Activated T-cell treated with anti-CD3 and anti-CD28 coated beads for 4 hours (primary cell): ENCODE results near the gene HERC4.
"Not testable (repeated sequence)": the region's sequence is repeated elsewhere in the genome, so short reads cannot be mapped to it uniquely, and the experiment has no call there.

ENCODE experiments used
- DNase-seq: peaks from one replicate; pipeline ENCODE4 v3.0.0-alpha.2; 2020

HERC4 gene

GRCh38 chr10:67936416-67936815, 138.7 kb downstream of the HERC4 start:
- no peak for DNase-seq

DNA sequence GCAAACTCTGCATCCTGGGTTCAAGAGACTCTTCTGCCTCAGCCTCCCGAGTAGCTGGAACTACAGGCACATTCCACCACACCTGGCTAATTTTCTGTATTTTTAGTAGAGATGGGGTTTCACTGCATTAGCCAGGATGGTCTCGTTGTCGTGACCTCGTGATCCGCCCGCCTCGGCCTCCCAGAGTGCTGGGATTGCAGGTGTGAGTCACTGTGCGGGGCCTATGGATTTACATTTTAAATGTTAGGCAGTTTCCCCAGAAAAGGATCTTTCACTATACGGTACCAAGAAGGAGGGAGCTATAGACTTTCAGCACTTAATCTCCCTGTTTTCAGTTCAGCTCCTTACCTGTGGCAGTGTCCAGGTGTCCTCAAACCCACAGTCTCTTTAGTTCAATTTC, 139.9 kb downstream of the HERC4 start:
- DNase-seq, result no peak

- DNase-seq, result no peak
These were observed 140.7 kb downstream of the HERC4 start for GRCh38 chr10:67934336-67934735.

- DNase-seq, result no peak
These were observed 141.9 kb downstream of the HERC4 start for GRCh38 chr10:67933199-67933598.

GRCh38 chr10:67926951-67927350, 148.1 kb downstream of the HERC4 start:
- DNase-seq, result no peak

- DNase-seq, result no peak
These were observed 149.6 kb downstream of the HERC4 start for GRCh38 chr10:67925449-67926005.

GRCh38 chr10:67924136-67924535, 150.9 kb downstream of the HERC4 start:
- DNase-seq, result no peak

DNA sequence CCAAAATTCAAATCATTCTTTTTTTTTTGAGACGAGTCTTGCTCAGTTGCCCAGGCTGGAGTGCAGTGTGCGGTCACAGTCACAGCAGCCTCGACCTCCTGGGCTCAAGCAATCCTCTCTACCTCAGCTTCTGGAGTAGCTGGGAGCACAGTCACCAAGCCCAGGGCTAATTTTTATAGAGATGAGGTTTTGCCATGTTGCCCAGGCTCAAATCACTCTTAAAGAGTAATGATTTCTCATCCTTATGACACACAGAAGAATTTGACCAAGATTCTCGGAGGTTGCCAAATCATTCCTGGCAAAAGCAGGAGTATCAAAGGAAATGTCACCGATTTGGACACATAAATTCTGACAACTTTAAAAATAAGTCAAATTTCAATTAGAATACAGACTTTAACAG, 151.5 kb downstream of the HERC4 start:
- DNase-seq, result no peak

- no peak for DNase-seq
These were observed 154.0 kb downstream of the HERC4 start for GRCh38 chr10:67921065-67921464.

DNA sequence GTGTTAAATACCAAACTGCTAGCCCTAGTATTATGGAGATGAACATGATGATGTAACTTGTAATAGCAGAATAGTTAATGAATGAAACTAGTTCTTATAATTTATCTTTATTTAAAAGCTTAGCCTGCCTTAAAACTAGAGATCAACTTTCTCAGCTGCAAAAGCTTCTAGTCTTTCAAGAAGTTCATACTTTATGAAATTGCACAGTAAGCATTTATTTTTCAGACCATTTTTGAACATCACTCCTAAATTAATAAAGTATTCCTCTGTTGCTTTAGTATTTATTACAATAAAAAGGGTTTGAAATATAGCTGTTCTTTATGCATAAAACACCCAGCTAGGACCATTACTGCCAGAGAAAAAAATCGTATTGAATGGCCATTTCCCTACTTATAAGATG, 157.4 kb downstream of the HERC4 start:
- DNase-seq, result no peak

GRCh38 chr10:67917169-67917568, 157.9 kb downstream of the HERC4 start:
- no peak for DNase-seq

GRCh38 chr10:67914777-67915340, 160.2 kb downstream of the HERC4 start:
- DNase-seq, result no peak

DNA sequence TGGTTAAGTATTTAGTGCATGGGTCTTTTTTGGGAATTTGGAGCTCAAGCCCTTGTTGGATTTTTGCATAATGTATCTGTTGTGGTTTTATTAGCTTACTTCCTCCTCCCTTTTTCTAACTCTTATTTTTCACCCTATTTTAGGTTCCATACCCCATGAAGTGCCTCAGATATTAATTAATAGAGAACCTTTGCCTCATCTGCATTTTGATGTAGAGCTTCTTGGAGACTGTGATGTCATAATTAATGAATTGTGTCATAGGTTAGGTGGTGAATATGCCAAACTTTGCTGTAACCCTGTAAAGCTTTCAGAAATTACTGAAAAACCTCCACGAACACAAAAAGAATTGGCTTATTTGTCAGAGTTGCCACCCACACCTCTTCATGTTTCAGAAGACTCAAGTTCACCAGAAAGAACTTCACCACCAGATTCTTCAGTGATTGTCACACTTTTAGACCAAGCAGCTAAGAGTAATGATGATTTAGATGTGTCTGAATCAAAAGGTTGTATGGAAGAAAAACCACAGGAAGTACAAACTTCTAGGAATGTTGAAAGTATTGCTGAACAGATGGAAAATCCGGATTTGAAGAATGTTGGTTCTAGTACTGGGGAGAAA, 162.6 kb downstream of the HERC4 start:
- no peak for DNase-seq

- no peak for DNase-seq
These were observed 171.5 kb downstream of the HERC4 start for GRCh38 chr10:67903581-67903980.

DNA sequence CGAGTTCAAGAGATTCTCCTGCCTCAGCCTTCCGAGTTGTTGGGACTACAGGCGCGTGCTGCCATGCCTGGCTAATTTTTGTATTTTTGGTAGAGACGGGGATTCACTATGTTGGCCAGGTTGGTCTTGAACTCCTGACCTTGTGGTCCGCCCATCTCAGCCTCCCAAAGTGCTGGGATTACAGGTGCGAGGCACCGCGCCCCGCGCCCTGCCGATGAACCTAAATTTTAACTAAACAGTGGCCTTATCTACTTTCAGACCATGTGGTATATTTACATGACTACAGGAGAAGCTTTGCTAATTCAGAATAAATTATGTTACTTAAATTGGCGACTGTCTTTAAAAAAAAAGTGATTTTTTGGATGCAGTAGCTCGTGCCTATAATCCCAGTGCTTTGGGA, 181.4 kb downstream of the HERC4 start:
- no peak for DNase-seq

DNA sequence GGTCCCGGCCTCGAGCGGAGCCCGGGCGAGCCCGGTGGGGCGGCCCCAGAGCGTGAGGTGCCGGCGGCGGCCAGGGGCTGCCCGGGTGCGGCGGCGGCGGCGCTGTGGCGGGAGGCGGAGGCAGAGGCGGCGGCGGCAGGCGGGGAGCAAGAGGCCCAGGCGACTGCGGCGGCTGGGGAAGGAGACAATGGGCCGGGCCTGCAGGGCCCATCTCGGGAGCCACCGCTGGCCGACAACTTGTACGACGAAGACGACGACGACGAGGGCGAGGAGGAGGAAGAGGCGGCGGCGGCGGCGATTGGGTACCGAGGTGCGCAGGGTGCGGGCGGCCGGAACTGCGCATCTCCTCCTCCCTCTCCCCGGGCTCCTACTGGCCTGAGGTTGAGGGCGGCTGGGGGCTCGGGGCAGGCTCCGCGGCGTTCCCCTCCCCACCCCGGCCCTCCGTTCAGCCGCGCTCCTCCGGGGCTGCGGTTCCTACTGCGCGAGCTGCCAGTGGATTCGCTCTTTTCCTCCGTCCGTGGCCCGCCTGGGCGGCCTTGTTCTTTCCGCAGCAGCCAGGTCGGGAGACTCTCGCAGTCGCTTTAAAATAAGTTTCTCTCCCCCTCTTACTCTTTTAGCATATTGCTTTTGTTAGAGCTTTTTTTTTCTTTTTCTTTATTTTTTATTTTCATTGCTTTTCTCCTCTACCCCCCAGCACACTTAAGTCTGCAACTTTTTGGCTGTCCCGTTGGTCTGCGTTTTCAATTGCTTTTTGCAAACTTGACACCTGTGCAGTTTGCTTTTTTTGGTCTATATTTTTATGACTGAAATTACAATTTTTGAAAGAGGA, 190.0 kb downstream of the HERC4 start:
- DNase-seq, result peak; percentile 50

GRCh38 chr10:67884313-67884841, 190.7 kb downstream of the HERC4 start, which contains the start of gene SIRT1:
SIRT1 (plus strand) TSS chr10:67884656; CDS start chr10:67884722, 66 bp downstream.
- peak; percentile 96 for DNase-seq

- no peak for DNase-seq
These were observed 191.3 kb downstream of the HERC4 start for GRCh38 chr10:67883710-67884312.

DNA sequence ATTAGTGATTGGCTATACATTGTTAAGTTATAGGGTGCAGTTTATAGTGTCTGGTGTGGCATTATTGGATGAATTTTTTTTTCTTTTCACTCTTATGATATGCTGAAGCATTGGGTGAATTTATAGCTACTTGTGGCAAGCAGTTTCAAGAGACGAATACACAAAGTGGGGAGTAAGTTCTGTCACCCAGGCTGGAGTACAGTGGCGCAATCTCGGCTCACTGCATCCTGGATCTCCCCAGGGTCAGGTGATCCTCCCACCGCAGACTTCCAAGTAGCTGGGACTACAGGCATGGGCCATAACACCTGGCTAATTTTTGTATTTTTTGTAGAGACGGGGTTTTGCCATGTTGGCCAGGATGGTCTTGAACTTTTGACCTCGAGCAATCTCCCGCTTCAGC, 196.9 kb downstream of the HERC4 start:
- no peak for DNase-seq

GRCh38 chr10:67877421-67877820, 197.7 kb downstream of the HERC4 start:
- DNase-seq, result not testable (repeated sequence)

DNA sequence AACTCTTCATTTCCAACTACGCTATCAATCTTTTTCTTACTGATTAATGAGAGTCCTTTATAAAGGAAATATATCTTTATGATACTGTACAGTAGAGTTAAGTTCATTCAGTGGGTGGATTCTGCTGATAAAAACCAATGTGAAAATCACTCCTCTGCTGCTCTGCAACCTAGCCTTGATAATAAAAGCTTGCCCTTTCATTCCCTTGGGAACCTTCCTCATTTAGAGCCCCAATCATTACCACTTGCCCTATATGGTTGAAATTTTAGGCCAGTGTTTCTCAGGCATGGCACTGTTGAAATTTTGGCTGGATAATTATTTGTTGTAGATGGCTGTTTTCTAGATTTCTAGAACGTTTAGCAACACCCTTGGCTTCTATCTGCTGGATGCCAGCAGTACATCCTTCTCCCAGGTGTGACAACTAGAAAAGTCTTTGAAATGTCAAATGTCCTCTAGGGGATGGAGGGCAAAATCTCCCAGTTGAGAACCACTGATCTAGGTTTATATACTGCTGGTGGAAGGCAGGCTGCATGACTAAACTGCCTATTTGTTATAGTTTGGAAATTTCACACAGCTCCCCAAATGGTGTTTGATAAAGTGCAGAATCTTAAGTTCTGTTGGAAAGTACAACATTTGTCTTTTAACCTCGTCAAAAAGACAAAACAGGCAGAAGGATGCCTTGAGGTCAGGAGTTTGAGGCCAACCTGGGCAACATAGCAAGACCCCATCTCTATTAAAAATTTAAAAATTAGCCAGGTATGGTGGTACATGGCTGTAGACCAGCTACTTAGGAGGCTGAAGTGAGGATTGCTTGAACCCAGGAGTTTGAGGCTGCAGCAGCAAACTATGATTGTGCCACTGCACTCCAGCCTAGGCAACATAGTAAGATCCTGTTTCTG, 199.5 kb downstream of the HERC4 start:
- no peak for DNase-seq
